Hematopoietic multipotent progenitor cell treated with erythropoietin and hydrocortisone succinate and interleukin-3 and kit ligand, for 15 days (in vitro differentiated cells): ENCODE data around the gene UGT3A2.

Experiments used
- DNase-seq: peaks from one replicate; pipeline ENCODE4 v3.0.0-alpha.2; 2015; ENCODE audit warnings: low spot score

The UGT3A2 gene

DNA sequence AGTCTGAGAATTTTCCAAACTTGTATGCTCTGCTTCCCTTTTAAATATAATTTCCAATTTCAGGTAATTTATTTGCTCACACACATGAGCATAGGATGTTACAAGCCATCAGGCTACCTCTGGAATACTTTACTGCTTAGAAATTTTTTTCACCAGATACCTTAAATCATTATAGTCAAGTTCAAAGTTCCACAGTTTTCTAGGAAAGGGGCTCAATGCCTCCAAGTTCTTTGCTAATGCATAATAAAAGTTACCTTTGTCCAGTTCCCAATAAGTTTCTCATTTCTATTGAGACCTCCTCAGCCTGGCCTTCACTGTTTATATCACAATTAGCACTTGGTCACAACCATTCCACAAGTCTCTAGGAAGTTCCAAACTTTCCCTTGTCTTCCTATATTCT, 59.3 kb downstream of the UGT3A2 start:
- DNase-seq, result no peak

GRCh38 chr5:36006163-36006562, 60.5 kb downstream of the UGT3A2 start:
- no peak for DNase-seq

DNA sequence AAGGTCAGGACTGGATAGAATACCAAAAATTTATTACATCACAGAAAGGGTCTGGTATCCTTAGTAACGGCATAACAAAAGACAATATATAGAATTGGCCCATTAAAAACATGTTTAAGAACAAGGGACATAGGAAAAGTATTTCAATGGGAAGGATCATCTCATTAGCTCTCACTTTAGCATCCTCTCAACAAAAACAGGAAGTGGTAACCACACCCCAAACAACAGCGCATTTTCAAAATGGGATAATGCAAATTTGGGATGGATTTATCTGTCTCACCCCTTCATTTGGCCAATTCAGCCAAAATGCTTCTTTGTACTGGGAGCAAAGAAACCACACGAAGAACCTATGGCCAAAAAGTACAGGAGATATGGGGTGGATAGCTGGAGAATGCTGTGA, 65.7 kb downstream of the UGT3A2 start:
- no peak for DNase-seq

DNA sequence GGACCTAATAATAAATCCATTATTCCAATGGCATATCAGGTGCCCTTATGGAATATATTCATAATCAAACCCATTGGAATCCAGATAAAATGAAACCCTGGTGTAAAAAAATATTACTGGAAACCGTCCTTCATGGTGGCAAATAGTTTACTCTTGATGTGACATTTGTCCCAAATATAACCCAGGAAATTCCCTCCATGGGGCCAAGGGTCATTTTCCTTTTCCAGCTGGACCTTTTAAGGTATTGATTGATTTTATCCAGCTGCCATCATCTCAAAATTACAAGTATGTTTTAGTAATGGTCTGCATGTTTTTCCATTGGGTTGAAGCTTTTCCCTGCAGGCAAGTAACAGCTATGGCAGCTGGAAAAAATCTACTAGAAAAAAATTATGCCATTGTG, 67.1 kb downstream of the UGT3A2 start:
- DNase-seq, result no peak

GRCh38 chr5:35996076-35996475, 70.6 kb downstream of the UGT3A2 start:
- DNase-seq, result no peak

DNA sequence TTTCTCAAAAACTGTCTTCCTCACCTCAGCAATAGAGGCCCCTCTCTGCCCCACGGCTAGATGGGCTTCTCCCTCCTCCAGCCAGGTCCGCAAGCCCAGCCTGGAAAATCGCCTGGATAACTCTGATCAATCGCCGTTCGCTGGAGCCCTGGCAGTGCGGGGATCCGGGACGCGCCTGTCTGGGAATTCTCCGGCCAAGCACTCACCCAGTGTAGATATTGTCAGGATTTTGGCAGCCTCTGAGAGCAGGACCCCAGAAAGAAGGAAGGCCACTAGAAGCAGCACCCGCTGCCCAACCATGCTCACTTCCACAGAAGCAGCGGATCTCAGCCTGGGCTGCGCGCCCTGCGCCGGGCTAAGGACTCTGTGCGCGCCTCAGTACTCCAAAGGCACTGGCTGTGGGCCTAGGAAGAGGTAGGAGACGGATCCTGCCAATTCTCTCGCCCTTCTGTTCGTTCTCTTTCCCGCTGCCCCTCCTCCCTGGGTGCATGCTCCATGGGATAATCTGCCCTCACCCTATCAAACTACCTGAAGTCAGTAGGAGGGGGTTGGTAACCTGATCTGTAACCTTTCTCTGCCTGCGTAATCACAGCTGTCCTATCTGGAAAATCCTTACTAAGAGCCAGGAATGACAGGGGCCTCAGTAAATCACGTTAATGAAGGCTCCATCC, 75.6 kb downstream of the UGT3A2 start, which contains the start of gene UGT3A1:
TSS of gene UGT3A1 (minus strand) at position 450 of the 671 bp plus-strand sequence. CDS start at position 300, 150 bp downstream.
- no peak for DNase-seq

DNA sequence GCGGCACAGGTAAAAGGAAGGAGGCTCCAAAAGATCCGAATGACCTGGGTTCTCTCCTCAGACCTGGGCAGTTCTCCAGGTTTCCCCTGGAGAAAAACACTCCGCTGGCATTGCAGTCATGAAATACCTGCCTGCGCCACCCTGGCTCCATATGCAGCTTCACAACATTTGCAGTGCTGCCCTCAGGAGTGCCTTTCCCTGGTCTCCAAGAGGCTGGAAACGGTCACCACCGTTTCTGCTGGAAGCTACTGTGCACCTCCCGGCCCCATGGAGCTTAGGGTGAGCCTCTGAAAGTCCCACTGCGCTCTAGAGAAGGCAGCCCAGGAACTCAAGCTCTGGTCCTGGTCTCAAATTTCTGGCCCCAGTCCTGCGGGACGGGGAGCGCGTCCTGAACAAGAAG, 76.2 kb downstream of the UGT3A2 start:
- DNase-seq, result no peak

GRCh38 chr5:35988529-35988928, 78.2 kb downstream of the UGT3A2 start:
- DNase-seq, result no peak

GRCh38 chr5:35987776-35988175, 78.9 kb downstream of the UGT3A2 start:
- DNase-seq, result no peak
